ENCODE measurements around the gene SLC9A8.

The SLC9A8 gene

DNA sequence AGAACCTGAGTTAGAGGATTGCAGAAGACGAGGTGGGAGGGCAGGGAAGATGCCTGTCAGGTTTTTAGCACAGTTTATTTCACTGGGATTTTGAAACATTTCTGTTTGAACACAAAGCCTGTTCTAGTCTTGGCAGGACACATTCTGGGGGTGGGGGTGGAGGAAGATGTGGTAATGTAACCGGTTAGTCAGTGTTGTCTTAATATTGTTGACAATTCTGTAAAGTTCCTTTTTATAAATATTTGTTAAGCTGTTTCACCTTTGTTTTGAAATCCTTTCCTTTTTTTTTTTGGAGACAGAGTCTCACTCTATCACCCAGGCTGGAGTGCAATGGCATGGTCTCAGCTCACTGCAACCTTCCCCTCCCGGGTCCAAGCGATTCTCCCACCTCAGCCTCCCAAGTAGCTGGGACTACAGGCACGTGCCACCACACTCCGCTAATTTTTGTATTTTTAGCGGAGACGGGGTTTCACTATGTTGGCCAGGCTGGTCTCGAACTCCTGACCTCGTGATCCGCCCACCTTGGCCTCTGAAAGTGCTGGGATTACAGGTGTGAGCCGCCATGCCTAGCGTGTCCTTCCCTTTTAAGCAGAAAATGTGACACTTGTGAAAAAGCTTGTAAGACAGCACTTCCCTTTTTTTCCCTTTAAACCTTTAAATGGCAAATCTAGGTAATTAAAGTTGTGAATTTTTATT is 20.2 kb downstream of the SLC9A8 start:
- H3K27ac ChIP-seq (ENCODE audit: low read depth, low read length): peak overlapping the region; percentile 72
- no peaks in the 10 kb centered on the region for H4K20me1 ChIP-seq (ENCODE audit: low read depth, low read length)
- TF ChIP-seq EZH2phosphoT487 (conservative IDR thresholded peaks at IDR 0.05; ENCODE audit: low read length): no peak
- TF ChIP-seq, protein P1, sequence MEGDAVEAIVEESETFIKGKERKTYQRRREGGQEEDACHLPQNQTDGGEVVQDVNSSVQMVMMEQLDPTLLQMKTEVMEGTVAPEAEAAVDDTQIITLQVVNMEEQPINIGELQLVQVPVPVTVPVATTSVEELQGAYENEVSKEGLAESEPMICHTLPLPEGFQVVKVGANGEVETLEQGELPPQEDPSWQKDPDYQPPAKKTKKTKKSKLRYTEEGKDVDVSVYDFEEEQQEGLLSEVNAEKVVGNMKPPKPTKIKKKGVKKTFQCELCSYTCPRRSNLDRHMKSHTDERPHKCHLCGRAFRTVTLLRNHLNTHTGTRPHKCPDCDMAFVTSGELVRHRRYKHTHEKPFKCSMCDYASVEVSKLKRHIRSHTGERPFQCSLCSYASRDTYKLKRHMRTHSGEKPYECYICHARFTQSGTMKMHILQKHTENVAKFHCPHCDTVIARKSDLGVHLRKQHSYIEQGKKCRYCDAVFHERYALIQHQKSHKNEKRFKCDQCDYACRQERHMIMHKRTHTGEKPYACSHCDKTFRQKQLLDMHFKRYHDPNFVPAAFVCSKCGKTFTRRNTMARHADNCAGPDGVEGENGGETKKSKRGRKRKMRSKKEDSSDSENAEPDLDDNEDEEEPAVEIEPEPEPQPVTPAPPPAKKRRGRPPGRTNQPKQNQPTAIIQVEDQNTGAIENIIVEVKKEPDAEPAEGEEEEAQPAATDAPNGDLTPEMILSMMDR (IDR thresholded peaks at IDR 0.05; ENCODE audit: insufficient read depth, low read length, poor library complexity, severe bottlenecking): no peak
- no peak overlapping the region for H3K4me3 ChIP-seq (ENCODE audit: insufficient read depth, low read length, poor library complexity, severe bottlenecking)
- no peak overlapping the region for H3K9ac ChIP-seq (ENCODE audit: low read length)
- no peaks in the 10 kb centered on the region for H3K27me3 ChIP-seq (ENCODE audit: low read length)
- peaks cover 24% of the 10 kb centered on the region for H3F3A ChIP-seq (ENCODE audit: insufficient read depth)
- peaks cover 3% of the 10 kb centered on the region; the same call in 1 of the 2 replicates for H3K36me3 ChIP-seq (ENCODE audit: low read length)
- no peaks in the 10 kb centered on the region; the same call in 1 of the 2 replicates for H3K79me2 ChIP-seq (ENCODE audit: insufficient read depth, low read length)
- H3K9me2 ChIP-seq (replicated peaks; ENCODE audit: insufficient read depth, low read length): no peaks in the 10 kb centered on the region
- H3K4me2 ChIP-seq (ENCODE audit: low read depth, low read length, poor library complexity, severe bottlenecking): peak overlapping the region; percentile 11
- H3K9me3 ChIP-seq (ENCODE audit: insufficient read depth, low read length): no peaks in the 10 kb centered on the region
- no peak overlapping the region for H2AFZ ChIP-seq (ENCODE audit: low read depth, low read length, severe bottlenecking)

DNA sequence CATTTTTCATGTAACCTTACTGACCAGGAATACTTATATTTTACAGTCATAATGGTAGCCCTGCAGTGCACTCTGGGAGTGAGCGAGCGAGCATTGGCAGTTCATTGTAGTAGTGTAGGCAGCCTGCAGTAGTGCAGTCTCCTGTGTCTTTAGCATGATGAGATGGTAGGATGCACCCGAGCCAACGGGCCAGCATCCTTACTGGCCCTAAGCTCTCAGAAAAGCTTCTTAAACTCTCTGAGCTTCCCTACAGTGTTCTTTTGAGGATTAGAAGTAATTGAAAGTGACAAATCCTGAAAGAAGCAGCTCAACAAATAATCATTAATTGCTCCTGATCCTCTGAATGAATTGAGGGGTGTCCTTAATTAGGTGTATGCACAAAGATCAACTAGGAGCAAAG is 20.9 kb downstream of the SLC9A8 start:
- H3K9ac ChIP-seq (ENCODE audit: low read length): no peak overlapping the region
- no peaks in the 10 kb centered on the region for H3K27me3 ChIP-seq (ENCODE audit: low read length)
- H3K27ac ChIP-seq (ENCODE audit: low read depth, low read length): peak overlapping the region; percentile 72
- peaks cover 3% of the 10 kb centered on the region; the same call in 1 of the 2 replicates for H3K36me3 ChIP-seq (ENCODE audit: low read length)
- TF ChIP-seq EZH2phosphoT487 (conservative IDR thresholded peaks at IDR 0.05; ENCODE audit: low read length): no peak
- TF ChIP-seq, protein P1 (IDR thresholded peaks at IDR 0.05; ENCODE audit: insufficient read depth, low read length, poor library complexity, severe bottlenecking): no peak
- peak overlapping the region; percentile 7 for H3K4me2 ChIP-seq (ENCODE audit: low read depth, low read length, poor library complexity, severe bottlenecking)
- H3K79me2 ChIP-seq (ENCODE audit: insufficient read depth, low read length): no peaks in the 10 kb centered on the region; the same call in 1 of the 2 replicates
- no peaks in the 10 kb centered on the region for H3K9me3 ChIP-seq (ENCODE audit: insufficient read depth, low read length)
- H4K20me1 ChIP-seq (ENCODE audit: low read depth, low read length): no peaks in the 10 kb centered on the region
- H3K9me2 ChIP-seq (replicated peaks; ENCODE audit: insufficient read depth, low read length): no peaks in the 10 kb centered on the region
- no peak overlapping the region for H2AFZ ChIP-seq (ENCODE audit: low read depth, low read length, severe bottlenecking)
- peaks cover 27% of the 10 kb centered on the region for H3F3A ChIP-seq (ENCODE audit: insufficient read depth)
- H3K4me3 ChIP-seq (ENCODE audit: insufficient read depth, low read length, poor library complexity, severe bottlenecking): no peak overlapping the region

DNA sequence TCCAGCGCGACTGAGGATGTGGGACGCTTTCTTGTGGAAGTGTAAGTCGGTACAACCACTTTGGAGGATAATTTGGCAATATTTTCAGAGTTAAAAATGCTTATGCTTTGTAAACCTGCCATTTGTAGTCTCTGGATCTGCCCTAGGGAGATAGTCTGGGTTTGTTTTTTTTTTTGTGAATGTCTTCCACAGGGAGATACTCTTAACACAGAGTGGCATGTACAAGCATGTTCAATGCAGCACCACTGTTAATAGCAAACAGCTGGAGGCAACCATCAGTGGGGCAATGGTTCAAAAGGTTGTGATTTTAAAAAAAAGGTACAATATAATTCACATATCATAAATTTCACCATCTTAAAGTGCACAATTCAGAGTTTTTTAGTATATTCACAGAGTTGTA is 22.4 kb downstream of the SLC9A8 start:
- TF ChIP-seq, protein P1 (IDR thresholded peaks at IDR 0.05; ENCODE audit: insufficient read depth, low read length, poor library complexity, severe bottlenecking): no peak
- TF ChIP-seq EZH2phosphoT487 (conservative IDR thresholded peaks at IDR 0.05; ENCODE audit: low read length): no peak
- peaks cover 27% of the 10 kb centered on the region for H3F3A ChIP-seq (ENCODE audit: insufficient read depth)
- H3K4me3 ChIP-seq (ENCODE audit: insufficient read depth, low read length, poor library complexity, severe bottlenecking): no peak overlapping the region
- no peaks in the 10 kb centered on the region for H3K9me2 ChIP-seq (replicated peaks; ENCODE audit: insufficient read depth, low read length)
- no peak overlapping the region for H3K4me2 ChIP-seq (ENCODE audit: low read depth, low read length, poor library complexity, severe bottlenecking)
- H3K9me3 ChIP-seq (ENCODE audit: insufficient read depth, low read length): no peaks in the 10 kb centered on the region
- no peak overlapping the region for H2AFZ ChIP-seq (ENCODE audit: low read depth, low read length, severe bottlenecking)
- no peaks in the 10 kb centered on the region for H3K27me3 ChIP-seq (ENCODE audit: low read length)
- peak overlapping the region; percentile 38; the same call in 1 of the 2 replicates for H3K27ac ChIP-seq (ENCODE audit: low read depth, low read length)
- H3K9ac ChIP-seq (ENCODE audit: low read length): no peak overlapping the region
- H4K20me1 ChIP-seq (ENCODE audit: low read depth, low read length): no peaks in the 10 kb centered on the region
- H3K79me2 ChIP-seq (ENCODE audit: insufficient read depth, low read length): no peaks in the 10 kb centered on the region
- H3K36me3 ChIP-seq (ENCODE audit: low read length): peaks cover 7% of the 10 kb centered on the region; the same call in 1 of the 2 replicates
